ENCODE data around the gene FABP3.

GRCh38 chr1:31370021-31370420 is 2.9 kb downstream of the FABP3 start:
- TF ChIP-seq CTCF (IDR thresholded peaks at IDR 0.05): no peak
- TF ChIP-seq EP300 (IDR thresholded peaks at IDR 0.05): no peak
- no peak for TF ChIP-seq POLR2AphosphoS5 (IDR thresholded peaks at IDR 0.05)
